GM12873 (cell line): Measurements from ENCODE around the gene HK1.

Source experiments
- TF ChIP-seq, protein P1 (sequence below): IDR thresholded peaks from 2 replicates; pipeline ENCODE4 v1.5.1; 2012; ENCODE audit warnings: low read depth, mild to moderate bottlenecking, moderate library complexity, low read length, control low read depth; ENCODE audit not compliant: insufficient read depth; ENCODE audit errors: missing control alignments

The HK1 gene

GRCh38 chr10:69366738-69367137 is 88.4 kb downstream of the HK1 start:
- TF ChIP-seq, protein P1, sequence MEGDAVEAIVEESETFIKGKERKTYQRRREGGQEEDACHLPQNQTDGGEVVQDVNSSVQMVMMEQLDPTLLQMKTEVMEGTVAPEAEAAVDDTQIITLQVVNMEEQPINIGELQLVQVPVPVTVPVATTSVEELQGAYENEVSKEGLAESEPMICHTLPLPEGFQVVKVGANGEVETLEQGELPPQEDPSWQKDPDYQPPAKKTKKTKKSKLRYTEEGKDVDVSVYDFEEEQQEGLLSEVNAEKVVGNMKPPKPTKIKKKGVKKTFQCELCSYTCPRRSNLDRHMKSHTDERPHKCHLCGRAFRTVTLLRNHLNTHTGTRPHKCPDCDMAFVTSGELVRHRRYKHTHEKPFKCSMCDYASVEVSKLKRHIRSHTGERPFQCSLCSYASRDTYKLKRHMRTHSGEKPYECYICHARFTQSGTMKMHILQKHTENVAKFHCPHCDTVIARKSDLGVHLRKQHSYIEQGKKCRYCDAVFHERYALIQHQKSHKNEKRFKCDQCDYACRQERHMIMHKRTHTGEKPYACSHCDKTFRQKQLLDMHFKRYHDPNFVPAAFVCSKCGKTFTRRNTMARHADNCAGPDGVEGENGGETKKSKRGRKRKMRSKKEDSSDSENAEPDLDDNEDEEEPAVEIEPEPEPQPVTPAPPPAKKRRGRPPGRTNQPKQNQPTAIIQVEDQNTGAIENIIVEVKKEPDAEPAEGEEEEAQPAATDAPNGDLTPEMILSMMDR = no peak

- TF ChIP-seq, protein P1 = no peak
These were observed 89.2 kb downstream of the HK1 start for GRCh38 chr10:69367469-69367868.

- TF ChIP-seq, protein P1 = no peak
These were observed 94.1 kb downstream of the HK1 start for GRCh38 chr10:69372126-69372980.

DNA sequence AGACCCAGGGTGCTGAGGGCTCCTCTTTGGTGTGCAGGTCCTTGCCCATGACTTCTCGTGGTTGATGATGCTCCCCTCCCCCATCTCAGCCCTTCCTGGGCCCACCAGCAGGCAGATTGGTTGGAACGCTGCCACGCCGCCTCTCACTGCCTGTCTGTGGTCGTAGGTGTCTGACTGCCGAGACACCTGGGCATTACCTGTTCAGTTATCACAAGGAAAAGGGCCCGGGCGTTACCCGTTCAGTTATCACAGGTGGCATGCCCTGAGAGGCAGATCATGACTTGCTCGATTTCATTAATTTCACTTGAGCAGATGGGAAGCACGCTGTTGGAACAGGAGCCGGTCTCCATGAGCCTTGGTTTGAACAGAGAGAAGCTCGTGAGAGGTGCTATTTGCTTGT is 95.9 kb downstream of the HK1 start:
- TF ChIP-seq, protein P1 = no peak

GRCh38 chr10:69374931-69375306 is 96.6 kb downstream of the HK1 start:
- TF ChIP-seq, protein P1 = no peak

- TF ChIP-seq, protein P1 = no peak
These were observed 97.2 kb downstream of the HK1 start for GRCh38 chr10:69375307-69376151.

GRCh38 chr10:69376662-69377061 is 98.4 kb downstream of the HK1 start:
- TF ChIP-seq, protein P1 = no peak
